ENCODE data around the gene PASK.

DNA sequence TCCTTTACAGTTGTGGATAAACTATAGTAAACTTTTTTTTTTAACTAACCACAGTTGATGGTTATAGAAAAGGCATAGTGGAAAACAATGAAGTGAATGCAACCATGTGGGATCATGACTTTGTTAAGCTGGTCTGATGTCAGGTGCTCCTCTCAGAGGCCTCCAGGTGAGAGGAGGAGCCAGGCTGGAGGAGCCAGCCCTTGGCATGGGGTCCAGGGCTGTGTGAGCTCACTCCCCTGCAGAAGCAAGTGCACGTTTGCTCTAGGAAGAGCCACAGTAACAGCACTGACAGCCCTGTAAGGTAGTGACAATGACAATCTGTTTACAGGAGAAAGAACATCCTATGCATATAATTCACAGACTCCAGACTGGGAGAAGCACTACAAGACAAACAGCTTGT, 6.7 kb upstream of the PASK start:
- TF ChIP-seq, protein P1, sequence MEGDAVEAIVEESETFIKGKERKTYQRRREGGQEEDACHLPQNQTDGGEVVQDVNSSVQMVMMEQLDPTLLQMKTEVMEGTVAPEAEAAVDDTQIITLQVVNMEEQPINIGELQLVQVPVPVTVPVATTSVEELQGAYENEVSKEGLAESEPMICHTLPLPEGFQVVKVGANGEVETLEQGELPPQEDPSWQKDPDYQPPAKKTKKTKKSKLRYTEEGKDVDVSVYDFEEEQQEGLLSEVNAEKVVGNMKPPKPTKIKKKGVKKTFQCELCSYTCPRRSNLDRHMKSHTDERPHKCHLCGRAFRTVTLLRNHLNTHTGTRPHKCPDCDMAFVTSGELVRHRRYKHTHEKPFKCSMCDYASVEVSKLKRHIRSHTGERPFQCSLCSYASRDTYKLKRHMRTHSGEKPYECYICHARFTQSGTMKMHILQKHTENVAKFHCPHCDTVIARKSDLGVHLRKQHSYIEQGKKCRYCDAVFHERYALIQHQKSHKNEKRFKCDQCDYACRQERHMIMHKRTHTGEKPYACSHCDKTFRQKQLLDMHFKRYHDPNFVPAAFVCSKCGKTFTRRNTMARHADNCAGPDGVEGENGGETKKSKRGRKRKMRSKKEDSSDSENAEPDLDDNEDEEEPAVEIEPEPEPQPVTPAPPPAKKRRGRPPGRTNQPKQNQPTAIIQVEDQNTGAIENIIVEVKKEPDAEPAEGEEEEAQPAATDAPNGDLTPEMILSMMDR (IDR thresholded peaks at IDR 0.05) = no peak
- no peak for TF ChIP-seq EZH2phosphoT487 (IDR thresholded peaks at IDR 0.05)

Data from neural progenitor cell (in vitro differentiated cells).